WTC11 (cell line): Measurements from ENCODE around the gene OAS1.

Experiments used
- MYBL2 ChIP-seq: sonication (generic); formaldehyde crosslinking; IDR thresholded peaks from 2 replicates; pipeline ENCODE4 v1.8.1; 2023; ENCODE audit warnings: mild to moderate bottlenecking, moderate library complexity, missing genetic modification reagents
- SMAD3 ChIP-seq: sonication (generic); formaldehyde crosslinking; IDR thresholded peaks from 2 replicates; pipeline ENCODE4 v1.8.0; 2022; ENCODE audit warnings: missing genetic modification reagents, mild to moderate bottlenecking, borderline replicate concordance
- TEAD4 ChIP-seq: sonication (generic); formaldehyde crosslinking; IDR thresholded peaks from 2 replicates; pipeline ENCODE4 v1.8.0; 2022; ENCODE audit warnings: mild to moderate bottlenecking, missing genetic modification reagents
- ZNF423 ChIP-seq: fragments of 250-450 bp; sonication (Bioruptor Pico); IDR thresholded peaks from 2 replicates; pipeline ENCODE4 v2.1.2; 2022; ENCODE audit warnings: mild to moderate bottlenecking, moderate library complexity
- TF ChIP-seq, protein P1 (sequence below): sonication (generic); formaldehyde crosslinking; IDR thresholded peaks from 2 replicates; pipeline ENCODE4 v1.8.0; 2022; ENCODE audit warnings: mild to moderate bottlenecking, missing genetic modification reagents
- TF ChIP-seq, protein P2 (sequence below): sonication (generic); formaldehyde crosslinking; IDR thresholded peaks from 2 replicates; pipeline ENCODE4 v1.8.0; 2022; ENCODE audit warnings: mild to moderate bottlenecking, missing genetic modification reagents
- TF ChIP-seq, protein P3 (sequence below): fragments of 200-600 bp; IDR thresholded peaks from 2 replicates; pipeline ENCODE4 v1.8.0; 2022; ENCODE audit warnings: antibody characterized with exemption
- TF ChIP-seq, protein P4 (sequence below): sonication (generic); formaldehyde crosslinking; conservative IDR thresholded peaks from 2 replicates; pipeline ENCODE4 v1.8.1; 2023; ENCODE audit warnings: mild to moderate bottlenecking, low read depth, missing genetic modification reagents, moderate library complexity
- TF ChIP-seq, protein P5 (sequence below): sonication (generic); formaldehyde crosslinking; IDR thresholded peaks from 2 replicates; pipeline ENCODE4 v1.8.0; 2023; ENCODE audit warnings: missing genetic modification reagents

DNA sequence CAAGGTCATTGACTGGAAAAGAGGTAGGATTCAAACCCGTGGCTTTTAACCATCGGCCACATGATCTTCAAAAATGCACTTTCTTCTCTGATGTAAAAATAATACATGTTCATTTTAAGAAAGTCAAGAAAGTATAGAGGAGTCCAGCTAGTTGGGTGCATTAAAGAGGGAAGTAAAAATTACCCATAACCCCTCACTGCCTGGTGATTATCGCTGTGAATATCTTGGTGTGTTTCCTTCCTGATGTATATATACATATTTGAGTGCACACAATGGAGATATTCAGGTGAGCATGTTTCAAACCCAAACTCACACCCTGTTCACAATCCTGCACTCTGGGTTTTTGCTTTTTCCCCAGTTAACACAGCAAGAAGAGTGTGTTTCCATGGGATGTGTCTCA is 47.5 kb upstream of the OAS1 start:
- TF ChIP-seq, protein P1, sequence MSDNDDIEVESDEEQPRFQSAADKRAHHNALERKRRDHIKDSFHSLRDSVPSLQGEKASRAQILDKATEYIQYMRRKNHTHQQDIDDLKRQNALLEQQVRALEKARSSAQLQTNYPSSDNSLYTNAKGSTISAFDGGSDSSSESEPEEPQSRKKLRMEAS (CRISPR knock-in tag): no peak
- TF ChIP-seq ZNF423 (CRISPR knock-in tag) (no peak), MYBL2 (no peak), TEAD4 (CRISPR knock-in tag) (no peak), SMAD3 (CRISPR knock-in tag) (no peak)
- TF ChIP-seq, protein P2, sequence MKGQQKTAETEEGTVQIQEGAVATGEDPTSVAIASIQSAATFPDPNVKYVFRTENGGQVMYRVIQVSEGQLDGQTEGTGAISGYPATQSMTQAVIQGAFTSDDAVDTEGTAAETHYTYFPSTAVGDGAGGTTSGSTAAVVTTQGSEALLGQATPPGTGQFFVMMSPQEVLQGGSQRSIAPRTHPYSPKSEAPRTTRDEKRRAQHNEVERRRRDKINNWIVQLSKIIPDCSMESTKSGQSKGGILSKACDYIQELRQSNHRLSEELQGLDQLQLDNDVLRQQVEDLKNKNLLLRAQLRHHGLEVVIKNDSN (CRISPR knock-in tag): no peak
- TF ChIP-seq, protein P3, sequence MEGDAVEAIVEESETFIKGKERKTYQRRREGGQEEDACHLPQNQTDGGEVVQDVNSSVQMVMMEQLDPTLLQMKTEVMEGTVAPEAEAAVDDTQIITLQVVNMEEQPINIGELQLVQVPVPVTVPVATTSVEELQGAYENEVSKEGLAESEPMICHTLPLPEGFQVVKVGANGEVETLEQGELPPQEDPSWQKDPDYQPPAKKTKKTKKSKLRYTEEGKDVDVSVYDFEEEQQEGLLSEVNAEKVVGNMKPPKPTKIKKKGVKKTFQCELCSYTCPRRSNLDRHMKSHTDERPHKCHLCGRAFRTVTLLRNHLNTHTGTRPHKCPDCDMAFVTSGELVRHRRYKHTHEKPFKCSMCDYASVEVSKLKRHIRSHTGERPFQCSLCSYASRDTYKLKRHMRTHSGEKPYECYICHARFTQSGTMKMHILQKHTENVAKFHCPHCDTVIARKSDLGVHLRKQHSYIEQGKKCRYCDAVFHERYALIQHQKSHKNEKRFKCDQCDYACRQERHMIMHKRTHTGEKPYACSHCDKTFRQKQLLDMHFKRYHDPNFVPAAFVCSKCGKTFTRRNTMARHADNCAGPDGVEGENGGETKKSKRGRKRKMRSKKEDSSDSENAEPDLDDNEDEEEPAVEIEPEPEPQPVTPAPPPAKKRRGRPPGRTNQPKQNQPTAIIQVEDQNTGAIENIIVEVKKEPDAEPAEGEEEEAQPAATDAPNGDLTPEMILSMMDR: no peak
- TF ChIP-seq, protein P4, sequence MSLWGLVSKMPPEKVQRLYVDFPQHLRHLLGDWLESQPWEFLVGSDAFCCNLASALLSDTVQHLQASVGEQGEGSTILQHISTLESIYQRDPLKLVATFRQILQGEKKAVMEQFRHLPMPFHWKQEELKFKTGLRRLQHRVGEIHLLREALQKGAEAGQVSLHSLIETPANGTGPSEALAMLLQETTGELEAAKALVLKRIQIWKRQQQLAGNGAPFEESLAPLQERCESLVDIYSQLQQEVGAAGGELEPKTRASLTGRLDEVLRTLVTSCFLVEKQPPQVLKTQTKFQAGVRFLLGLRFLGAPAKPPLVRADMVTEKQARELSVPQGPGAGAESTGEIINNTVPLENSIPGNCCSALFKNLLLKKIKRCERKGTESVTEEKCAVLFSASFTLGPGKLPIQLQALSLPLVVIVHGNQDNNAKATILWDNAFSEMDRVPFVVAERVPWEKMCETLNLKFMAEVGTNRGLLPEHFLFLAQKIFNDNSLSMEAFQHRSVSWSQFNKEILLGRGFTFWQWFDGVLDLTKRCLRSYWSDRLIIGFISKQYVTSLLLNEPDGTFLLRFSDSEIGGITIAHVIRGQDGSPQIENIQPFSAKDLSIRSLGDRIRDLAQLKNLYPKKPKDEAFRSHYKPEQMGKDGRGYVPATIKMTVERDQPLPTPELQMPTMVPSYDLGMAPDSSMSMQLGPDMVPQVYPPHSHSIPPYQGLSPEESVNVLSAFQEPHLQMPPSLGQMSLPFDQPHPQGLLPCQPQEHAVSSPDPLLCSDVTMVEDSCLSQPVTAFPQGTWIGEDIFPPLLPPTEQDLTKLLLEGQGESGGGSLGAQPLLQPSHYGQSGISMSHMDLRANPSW (CRISPR knock-in tag): no peak
- TF ChIP-seq, protein P5, sequence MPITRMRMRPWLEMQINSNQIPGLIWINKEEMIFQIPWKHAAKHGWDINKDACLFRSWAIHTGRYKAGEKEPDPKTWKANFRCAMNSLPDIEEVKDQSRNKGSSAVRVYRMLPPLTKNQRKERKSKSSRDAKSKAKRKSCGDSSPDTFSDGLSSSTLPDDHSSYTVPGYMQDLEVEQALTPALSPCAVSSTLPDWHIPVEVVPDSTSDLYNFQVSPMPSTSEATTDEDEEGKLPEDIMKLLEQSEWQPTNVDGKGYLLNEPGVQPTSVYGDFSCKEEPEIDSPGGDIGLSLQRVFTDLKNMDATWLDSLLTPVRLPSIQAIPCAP (CRISPR knock-in tag): no peak
